ENCODE measurements around the gene C9orf43.
"Not testable (repeated sequence)": the region's sequence is repeated elsewhere in the genome, so short reads cannot be mapped to it uniquely, and the experiment has no call there.

The C9orf43 gene

DNA sequence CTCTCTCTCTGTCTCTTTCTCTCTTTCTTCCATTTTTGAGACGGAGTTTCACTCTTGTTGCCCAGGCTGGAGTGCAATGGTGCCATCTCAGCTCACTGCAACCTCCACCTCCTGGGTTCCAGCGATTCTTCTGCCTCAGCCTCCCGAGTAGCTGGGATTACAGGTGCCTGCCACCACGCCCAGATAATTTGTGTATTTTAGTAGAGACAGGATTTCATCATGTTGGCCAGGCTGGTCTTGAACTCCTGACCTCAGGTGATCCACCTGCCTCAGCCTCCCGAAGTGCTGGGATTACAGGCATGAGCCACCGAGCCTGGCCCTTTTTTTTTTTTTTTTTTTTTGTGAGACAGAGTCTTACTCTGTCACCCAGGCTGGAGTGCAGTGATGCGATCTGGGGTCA is 29.1 kb upstream of the C9orf43 start:
- not testable (repeated sequence) for DNase-seq (ENCODE audit: low read depth)

- no peak for DNase-seq (ENCODE audit: low read depth)
Measured at GRCh38 chr9:113381909-113382411, 28.6 kb upstream of the C9orf43 start.

- DNase-seq (ENCODE audit: low read depth), result no peak
Measured at GRCh38 chr9:113386571-113387393, 23.8 kb upstream of the C9orf43 start.

- DNase-seq (ENCODE audit: low read depth), result no peak
Measured at GRCh38 chr9:113387560-113388230, 22.9 kb upstream of the C9orf43 start.

- no peak for DNase-seq (ENCODE audit: low read depth)
Measured at GRCh38 chr9:113388833-113389232, 21.7 kb upstream of the C9orf43 start.

GRCh38 chr9:113389451-113389850 is 21.1 kb upstream of the C9orf43 start:
- DNase-seq (ENCODE audit: low read depth), result no peak

DNA sequence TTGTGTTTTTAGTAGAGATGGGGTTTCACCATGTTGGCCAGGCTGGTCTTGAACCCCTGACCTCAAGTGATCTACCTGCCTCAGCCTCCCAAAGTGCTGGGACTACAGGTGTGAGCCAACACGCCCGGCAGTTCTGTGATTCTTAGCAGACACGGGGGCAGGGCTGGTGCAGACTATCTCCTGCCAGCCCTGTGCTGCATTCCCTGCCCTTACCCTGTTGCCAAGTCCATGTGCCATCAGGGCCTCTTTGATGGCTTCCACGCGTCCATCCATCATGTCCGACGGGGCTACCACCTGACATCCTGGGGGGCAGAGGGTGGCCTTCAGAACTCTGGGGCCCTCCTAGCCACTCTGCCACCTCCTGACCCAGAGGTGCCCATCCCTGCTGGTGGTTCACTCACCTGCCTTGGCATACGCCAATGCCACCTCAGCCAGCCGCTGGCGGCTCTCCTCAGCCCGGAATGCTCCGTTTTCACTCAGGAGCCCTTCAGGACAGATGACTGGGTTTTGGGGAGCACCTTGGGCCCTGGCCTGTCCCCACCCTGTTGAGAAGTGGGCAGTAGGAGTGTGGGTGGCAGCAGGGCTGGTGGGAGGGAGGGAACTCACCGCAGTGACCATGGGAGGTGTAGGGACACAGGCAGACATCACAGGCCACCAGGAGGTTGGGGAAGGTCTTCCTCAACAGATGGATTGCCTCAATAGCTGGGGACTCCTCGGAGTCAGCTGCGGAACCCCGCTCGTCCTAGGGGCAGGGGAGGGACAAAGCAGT is 20.2 kb upstream of the C9orf43 start:
- no peak for DNase-seq (ENCODE audit: low read depth)

- no peak for DNase-seq (ENCODE audit: low read depth)
Measured at GRCh38 chr9:113391917-113392316, 18.6 kb upstream of the C9orf43 start.

DNA sequence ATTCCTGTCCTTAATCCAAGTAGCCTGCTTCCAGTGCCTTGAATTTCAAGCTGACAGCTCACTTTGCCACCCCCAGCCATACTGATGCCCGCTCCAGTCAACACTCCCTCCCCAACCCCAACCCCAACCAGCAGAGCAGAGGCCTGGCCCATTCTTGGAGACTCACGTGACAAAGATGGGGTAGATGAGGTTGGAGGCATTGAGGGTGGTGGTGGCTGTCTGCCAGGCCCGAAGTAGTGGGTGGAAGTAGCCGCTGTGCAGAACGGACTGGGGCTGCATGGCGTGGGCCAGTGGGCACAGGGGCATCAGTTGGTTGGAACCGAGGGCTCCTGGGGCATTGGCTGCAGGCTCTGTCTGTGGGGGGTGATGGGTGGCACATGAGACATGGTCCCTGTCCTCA is 17.3 kb upstream of the C9orf43 start:
- DNase-seq (ENCODE audit: low read depth), result no peak

DNA sequence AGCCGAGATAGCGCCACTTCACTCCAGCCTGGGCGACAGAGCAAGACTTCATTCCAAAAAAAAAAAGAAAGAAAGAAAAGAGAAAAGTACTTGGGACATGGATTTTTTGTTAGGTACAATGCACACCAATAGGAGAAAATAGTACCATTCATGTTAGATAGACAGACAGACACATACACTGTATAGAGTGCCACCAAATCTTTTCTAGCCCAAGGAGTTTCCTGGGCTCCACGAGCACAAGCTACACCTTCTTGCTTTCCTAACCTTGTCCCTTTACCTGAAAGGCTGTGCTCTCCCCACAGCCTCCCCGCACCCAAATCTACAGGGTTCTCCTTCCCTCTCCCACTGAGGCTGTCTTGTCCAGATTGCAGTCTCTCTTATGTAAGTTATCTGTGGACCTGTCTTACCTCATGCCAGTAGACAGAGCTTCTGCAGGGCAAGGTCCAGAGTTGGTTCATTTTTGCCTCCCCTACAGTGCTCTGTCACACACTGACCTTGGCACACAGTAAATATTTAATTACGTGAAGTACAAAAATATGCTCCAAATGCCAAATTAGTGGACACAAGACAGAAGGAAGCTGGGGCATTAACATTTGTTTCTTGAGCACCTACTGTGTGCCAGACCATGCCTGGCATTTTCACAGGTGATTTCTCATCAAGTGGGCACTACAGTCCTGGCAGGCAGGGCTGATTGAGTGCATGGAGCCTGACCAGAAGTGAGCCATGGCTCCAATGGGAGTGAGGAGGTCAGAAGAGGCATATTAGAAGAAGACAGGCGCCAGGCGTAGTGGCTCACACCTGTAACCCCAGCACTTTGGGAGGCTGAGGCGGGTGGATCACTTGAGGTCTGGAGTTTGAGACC is 15.3 kb upstream of the C9orf43 start:
- no peak for DNase-seq (ENCODE audit: low read depth)

DNA sequence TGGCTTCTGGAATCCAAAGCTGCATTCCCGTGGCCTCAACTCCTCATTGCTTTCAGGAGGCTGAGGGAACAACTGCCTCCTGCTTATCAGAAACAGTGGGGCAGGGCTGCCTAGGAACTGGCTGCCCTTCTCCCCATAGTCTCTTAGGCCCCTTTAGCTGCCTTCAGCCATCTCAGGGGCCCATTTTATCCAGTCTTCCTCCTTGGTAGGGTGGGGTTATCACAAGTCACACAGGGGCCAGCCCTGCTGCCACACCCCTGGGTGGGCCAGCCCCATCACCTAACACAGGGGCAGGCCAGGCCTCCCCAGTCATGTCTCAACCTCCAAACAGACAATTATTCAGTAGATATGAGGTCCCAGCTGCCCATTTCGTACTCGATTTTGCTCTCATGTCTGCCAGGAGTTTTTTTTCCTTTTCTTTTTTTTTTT is 13.3 kb upstream of the C9orf43 start:
- no peak for DNase-seq (ENCODE audit: low read depth)

DNA sequence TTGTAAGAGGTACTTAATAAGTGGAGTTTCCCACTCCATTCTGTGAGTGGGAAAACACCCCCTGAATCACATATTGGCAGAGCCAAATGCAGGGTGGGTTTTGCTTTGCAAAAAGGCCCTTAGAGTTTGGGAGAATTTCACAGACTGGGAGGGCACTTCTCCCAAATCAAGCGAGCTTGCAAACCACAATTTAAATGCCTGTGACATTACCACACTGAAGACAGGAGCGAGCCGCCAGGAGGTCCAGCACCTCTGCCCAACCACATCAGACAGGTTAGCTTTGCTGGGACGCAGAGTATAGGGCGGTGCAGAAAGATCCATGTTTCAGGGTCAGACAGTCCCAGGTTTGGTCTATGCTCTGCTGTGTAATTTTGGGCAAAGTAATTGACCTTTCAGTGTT is 11.8 kb upstream of the C9orf43 start:
- no peak for DNase-seq (ENCODE audit: low read depth)

DNA sequence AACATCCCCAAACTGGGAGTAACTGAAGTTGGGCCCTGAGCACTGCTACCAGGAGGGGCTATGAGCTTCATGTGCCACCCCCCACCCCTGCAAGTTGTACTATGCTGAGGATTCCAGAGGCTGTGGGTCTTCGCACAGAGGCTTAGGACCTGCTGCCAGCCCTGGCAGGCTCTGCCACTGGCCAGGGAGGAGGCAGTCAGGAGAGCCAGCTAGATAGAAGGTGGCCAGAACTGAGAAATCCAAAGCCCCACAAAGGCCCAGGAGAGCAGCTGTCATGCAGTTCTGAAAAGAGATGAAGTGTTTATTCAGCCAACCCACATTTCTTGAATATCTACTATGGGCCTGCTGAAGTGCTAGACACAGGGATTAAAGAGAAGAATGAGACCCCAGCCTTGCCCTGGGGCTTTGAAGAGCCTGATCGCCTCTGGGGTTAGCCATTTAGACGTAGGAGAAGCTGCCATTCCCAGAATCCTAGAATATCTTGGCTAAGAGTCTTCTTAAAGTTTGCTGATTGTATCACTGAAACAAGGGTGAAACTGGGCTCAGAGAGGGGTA is 10.8 kb upstream of the C9orf43 start:
- no peak for DNase-seq (ENCODE audit: low read depth)

GRCh38 chr9:113401027-113401792 is 9.3 kb upstream of the C9orf43 start, which contains the start of gene ALAD:
TSS of gene ALAD (minus strand) at chr9:113401284. CDS start at chr9:113393559, 7,725 bp downstream.
- DNase-seq (ENCODE audit: low read depth), result peak; percentile 96

- no peak for DNase-seq (ENCODE audit: low read depth)
Measured at GRCh38 chr9:113403646-113404045, 6.9 kb upstream of the C9orf43 start.

DNA sequence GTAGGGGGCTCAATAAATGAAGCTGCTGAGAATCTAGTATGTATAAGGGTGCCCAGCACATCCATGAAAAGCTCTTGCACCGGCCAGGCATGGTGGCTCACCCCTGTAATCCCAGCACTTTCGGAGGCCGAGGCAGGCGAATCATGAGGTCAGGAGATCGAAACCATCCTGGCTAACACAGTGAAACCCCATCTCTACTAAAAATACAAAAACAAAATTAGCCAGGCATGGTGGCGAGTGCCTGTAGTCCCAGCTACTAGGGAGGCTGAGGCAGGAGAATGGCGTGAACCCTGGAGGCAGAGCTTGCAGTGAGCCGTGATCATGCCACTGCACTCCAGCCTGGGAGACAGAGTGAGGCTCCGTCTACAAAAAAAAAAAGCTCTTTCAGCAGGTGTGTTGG is 4.2 kb upstream of the C9orf43 start:
- not testable (repeated sequence) for DNase-seq (ENCODE audit: low read depth)

- not testable (repeated sequence) for DNase-seq (ENCODE audit: low read depth)
Measured at GRCh38 chr9:113406873-113407511, 3.6 kb upstream of the C9orf43 start.

DNA sequence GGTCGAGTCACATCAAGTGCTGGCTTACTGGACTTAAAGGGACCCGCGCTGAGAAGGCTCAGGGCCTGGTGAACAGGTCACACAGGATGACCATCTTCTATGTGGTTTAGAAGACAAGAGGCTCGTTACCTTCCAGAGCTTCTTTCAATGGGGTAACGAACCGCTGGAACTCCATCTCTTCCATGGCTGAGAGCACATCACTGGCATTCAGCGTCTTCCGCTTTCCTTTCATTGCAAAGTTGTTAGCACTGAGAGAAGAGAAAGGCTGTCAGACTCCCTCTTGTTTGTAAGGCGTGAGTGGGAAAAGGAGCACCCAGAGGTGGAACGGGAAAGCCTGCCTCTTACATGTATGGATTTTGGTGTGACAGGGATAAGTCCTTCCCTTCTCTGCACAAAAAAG is 1.1 kb upstream of the C9orf43 start:
- DNase-seq (ENCODE audit: low read depth), result no peak

- no peak for DNase-seq (ENCODE audit: low read depth)
Measured at GRCh38 chr9:113409883-113410206, 702 bp upstream of the C9orf43 start.

DNA sequence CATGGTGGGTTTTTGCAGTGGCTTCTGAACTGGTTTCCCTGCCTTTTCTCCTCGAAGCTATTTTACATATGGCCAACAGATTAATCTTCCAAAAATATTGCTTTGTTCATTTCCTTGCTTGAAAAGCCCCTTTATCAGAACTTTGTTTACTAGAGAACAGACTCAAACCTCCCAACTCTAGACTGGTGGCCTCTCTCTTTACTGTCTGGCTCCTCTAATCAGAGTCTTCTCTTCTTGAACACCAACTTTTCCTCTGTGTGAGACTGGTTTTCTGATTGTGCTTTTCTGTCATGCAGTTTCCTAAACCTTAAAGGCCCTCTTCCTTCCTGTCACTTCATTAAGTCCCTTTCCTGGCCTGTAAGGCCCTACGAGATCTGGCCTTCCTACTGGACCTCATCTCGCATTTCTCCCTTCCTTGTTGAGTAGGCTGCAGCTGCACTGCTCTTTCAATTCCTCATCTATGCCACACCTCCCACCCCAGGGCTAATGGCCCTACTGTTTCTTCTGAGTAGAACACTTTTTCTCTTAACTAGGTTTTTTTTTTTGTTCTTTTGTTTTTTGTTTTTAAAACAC is 5.7 kb downstream of the C9orf43 start:
- DNase-seq (ENCODE audit: low read depth), result no peak
